Heart left ventricle (tissue), 16 donors: ENCODE results near the gene LPP. TPM values are rescaled to one million over a fixed set of nuclear protein-coding genes. Genes with fewer than 3 reads are reported as not detected.
A peak's percentile ranks its signal among the peaks of the same experiment; 100 is the strongest.

Experiments used
- ATAC-seq, 4 donors: fragments of 200-7000 bp; cut with Tn5 transposase; one replicate each; pipeline ENCODE4 v1.9.1; 2020 to 2022; ENCODE audit warnings: moderate library complexity in 4 of 4, mild to moderate bottlenecking in 3 of 4, moderate number of reproducible peaks in 1 of 4
- DNase-seq, 5 donors: peaks; one replicate each; pipeline ENCODE4 v3.0.0-alpha.2; 2020
- H3K27ac ChIP-seq, 12 donors: fragments of 200-600 bp; sonication (generic) in 4 of 12; one replicate each; pipeline versions ENCODE4 v1.5.0 to v1.8.0; 2016 to 2022; ENCODE audit warnings: mild to moderate bottlenecking in 2 of 12
- H3K27me3 ChIP-seq, 9 donors: fragments of 200-600 bp; sonication (generic) in 2 of 9; one replicate each; pipeline versions ENCODE4 v1.5.1 to v1.8.0; 2016 to 2022; ENCODE audit warnings: mild to moderate bottlenecking in 3 of 9
- H3K36me3 ChIP-seq, 9 donors: fragments of 200-600 bp; sonication (generic) in 2 of 9; one replicate each; pipeline versions ENCODE4 v1.5.0 to v1.8.0; 2018 to 2022; ENCODE audit warnings: mild to moderate bottlenecking in 2 of 9
- H3K4me1 ChIP-seq, 12 donors: fragments of 200-600 bp; sonication (generic) in 4 of 12; one replicate each; pipeline versions ENCODE4 v1.5.0 to v1.8.0; 2016 to 2022; ENCODE audit warnings: mild to moderate bottlenecking in 3 of 12
- H3K4me3 ChIP-seq, 12 donors: fragments of 200-600 bp; sonication (generic) in 4 of 12; one replicate each; pipeline versions ENCODE4 v1.5.0 to v1.8.0; 2017 to 2022; ENCODE audit warnings: mild to moderate bottlenecking in 9 of 12, moderate library complexity in 4 of 12
- H3K9me3 ChIP-seq, 12 donors: fragments of 200-600 bp; sonication (generic) in 4 of 12; one replicate each; pipeline versions ENCODE4 v1.5.0 to v1.8.0; 2016 to 2022; ENCODE audit warnings: mild to moderate bottlenecking in 1 of 12
- CTCF ChIP-seq, 12 donors: fragments of 200-600 bp; sonication (generic) in 4 of 12; IDR thresholded peaks; one replicate each; pipeline versions ENCODE4 v1.5.0 to v1.8.0; 2018 to 2022; ENCODE audit warnings: antibody characterized with exemption in 12 of 12, mild to moderate bottlenecking in 5 of 12
- POLR2A ChIP-seq, 2 donors: fragments of 450-650 bp; IDR thresholded peaks; one replicate each; pipeline ENCODE4 v1.6.1; 2017; ENCODE audit warnings: antibody characterized with exemption in 2 of 2, mild to moderate bottlenecking in 2 of 2, moderate library complexity in 2 of 2
- WGBS, 4 donors: extraction: QIAGEN DNeasy Blood & Tissue Kit in 2 of 4; methylation state at CpG; one replicate each; pipeline versions ENCODE4 v1.1.5 to v1.1.7; 2013 to 2018; 5-methylcytosine and 5-hydroxymethylcytosine counted together
- intact Hi-C, 10 donors: fragments of 100-400 bp; cut with DNase I; formaldehyde crosslinking; loops; one replicate each; pipeline versions ENCODE4 v1.11.1 to v1.14.2; 2022
- polyA plus RNA-seq, 2 donors: library from polyadenylated mRNA; stranded (reverse); fragments of 200-250 nt; gene quantifications; one replicate each; pipeline ENCODE4 v1.2.3, GENCODE V29; 2013
- total RNA-seq, 9 donors: library from RNA; depleted of rRNA in 2 of 9; stranded (reverse); fragments of >200 nt in 2 of 9; fragmentation: NEBNext Ultra II Directional in 3 of 9; extraction: Animal tissue kit (Norgen Biotek cat#: 25700) in 3 of 9; gene quantifications; one replicate each; pipeline versions ENCODE4 v1.1.0 to v1.2.4, GENCODE V29; 2016 to 2023
- donor health status: ischemic (EF 13 %, LVEDD 7.1; RV severe dilation, severe dysfunction).
- donor health status: healthy with polysubstance abuse.
- donor health status: DM: no; HTN: yes; CAD: no.
- donor health status: DM: no; HTN: no; CAD: no.
- donor health status: ischemic (EF 25% LVEDD 6.9; RV normal size, moderate dysfunction).
- donor health status: ischemic (EF 25% LVEDD 5.7; RV mildly dilated, moderate dysfunction).
- donor health status: healthy.
- donor health status: DM: yes; HTN: yes; CAD: no.
- donor health status: ischemic (EF 35%, LVEDD 5.7; RV mildly dilated, moderate dysfunction).
- donor health status: nonischemic (EF 11% LVEDD 7.7; RV severe dilation, severe dysfunction).
- donor health status: DM: yes; HTN: yes; CAD: no.
- donor health status: PGD.
- donor health status: ischemic (EF 29% LVEDD 5.4; RV normal size, mild dysfunction).
- donor health status: nonischemic (EF 23%, LVEDD 6.1; RV moderate dilation, normal function).

LPP gene
- total and polyA plus RNA-seq, 11 donors, result 9.2 to 178 (median 100) TPM

GRCh38 chr3:188617988-188618701, 464.2 kb downstream of the LPP start:
- DNase-seq, result no peak
- no peak for ATAC-seq
- TF ChIP-seq POLR2A (IDR thresholded peaks at IDR 0.05) (no peak), CTCF (IDR thresholded peaks at IDR 0.05) (no peak)
- H3K36me3 ChIP-seq, result no peaks in the 10 kb centered on the region
- H3K27ac ChIP-seq, result peak overlapping the region in 1 of 12 donors; percentile 39
- no peaks in the 10 kb centered on the region for H3K9me3 ChIP-seq
- no peaks in the 10 kb centered on the region for H3K27me3 ChIP-seq
- WGBS, 4 donors, result 93 to 96% (median 95%) methylated on average over 5 of the region's 5 CpGs
- peaks cover 0 to 16% (median 0%) of the 10 kb centered on the region in 12 donors for H3K4me1 ChIP-seq
- H3K4me3 ChIP-seq, result no peak overlapping the region
- intact Hi-C loops, result no loop called here

GRCh38 chr3:188620752-188621151, 466.8 kb downstream of the LPP start:
- no peaks in the 10 kb centered on the region for H3K9me3 ChIP-seq
- no peaks in the 10 kb centered on the region for H3K27me3 ChIP-seq
- peaks cover 0 to 23% (median 10%) of the 10 kb centered on the region in 12 donors for H3K4me1 ChIP-seq
- TF ChIP-seq CTCF (IDR thresholded peaks at IDR 0.05) (no peak), POLR2A (IDR thresholded peaks at IDR 0.05) (no peak)
- WGBS, 4 donors, result 96 to 99% (median 97%) methylated on average over 2 of the region's 2 CpGs
- ATAC-seq, result no peak
- no peak overlapping the region for H3K4me3 ChIP-seq
- no peaks in the 10 kb centered on the region for H3K36me3 ChIP-seq
- DNase-seq, result no peak
- intact Hi-C loops, result no loop called here
- no peak overlapping the region for H3K27ac ChIP-seq

GRCh38 chr3:188624384-188624783, 470.4 kb downstream of the LPP start:
- ATAC-seq (peak; percentile 79 to 96 (median 89)), DNase-seq (peak in 2 of 5 donors; percentile 20 to 24)
- peaks cover 0 to 21% (median 10%) of the 10 kb centered on the region in 12 donors for H3K4me1 ChIP-seq
- no peak overlapping the region for H3K4me3 ChIP-seq
- intact Hi-C loops, result no loop called here
- 27 to 41% (median 31%) methylated on average over 3 of the region's 3 CpGs for WGBS, 4 donors
- no peaks in the 10 kb centered on the region for H3K9me3 ChIP-seq
- H3K27me3 ChIP-seq, result no peaks in the 10 kb centered on the region
- TF ChIP-seq CTCF (IDR thresholded peaks at IDR 0.05) (no peak), POLR2A (IDR thresholded peaks at IDR 0.05) (no peak)
- H3K36me3 ChIP-seq, result no peaks in the 10 kb centered on the region
- peak overlapping the region in 11 of 12 donors; percentile 8 to 71 (median 41) for H3K27ac ChIP-seq

GRCh38 chr3:188624828-188625227, 470.9 kb downstream of the LPP start:
- ATAC-seq (no peak), DNase-seq (no peak)
- intact Hi-C loops, result no loop called here
- no peak overlapping the region for H3K4me3 ChIP-seq
- H3K9me3 ChIP-seq, result peaks cover 0 to 3% (median 0%) of the 10 kb centered on the region in 12 donors
- H3K4me1 ChIP-seq, result peaks cover 0 to 21% (median 10%) of the 10 kb centered on the region in 12 donors
- H3K27me3 ChIP-seq, result no peaks in the 10 kb centered on the region
- TF ChIP-seq POLR2A (IDR thresholded peaks at IDR 0.05), result no peak
- no peak for TF ChIP-seq CTCF (IDR thresholded peaks at IDR 0.05)
- H3K27ac ChIP-seq, result peak overlapping the region in 10 of 12 donors; percentile 14 to 71 (median 41)
- no peaks in the 10 kb centered on the region for H3K36me3 ChIP-seq
